Ramos (cell line): ENCODE data around the gene FRMD1.

ENCODE experiments used
- in situ Hi-C: fragments of 300-500 bp; cut with MboI; formaldehyde crosslinking; loops from one replicate; pipeline ENCODE4 v1.14.3; 2022; ENCODE audit warnings: low sequenced_read_pairs; ENCODE audit not compliant: unreplicated experiment

FRMD1 gene

DNA sequence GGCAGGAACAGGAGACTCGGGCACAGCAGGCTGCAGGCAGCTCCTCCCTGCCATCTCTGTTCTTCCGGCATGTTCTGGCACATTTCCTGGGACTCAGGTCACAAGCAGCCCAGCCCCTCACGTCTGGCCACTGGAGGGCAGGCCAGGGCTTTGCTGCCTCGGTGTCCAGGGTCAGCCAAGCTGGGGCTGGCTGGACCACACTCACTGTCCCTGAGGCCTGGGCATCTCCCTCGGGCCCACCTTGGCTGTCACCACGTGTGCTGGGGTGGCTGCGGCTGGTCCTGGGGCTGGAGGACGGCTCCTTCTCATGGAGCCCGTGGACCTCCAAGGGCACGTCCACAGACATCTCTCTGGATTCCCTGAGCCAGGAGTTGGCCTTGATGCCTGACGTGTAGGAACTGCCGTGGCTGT, 18.5 kb downstream of the FRMD1 start:
- in situ Hi-C loops: no loop called here

DNA sequence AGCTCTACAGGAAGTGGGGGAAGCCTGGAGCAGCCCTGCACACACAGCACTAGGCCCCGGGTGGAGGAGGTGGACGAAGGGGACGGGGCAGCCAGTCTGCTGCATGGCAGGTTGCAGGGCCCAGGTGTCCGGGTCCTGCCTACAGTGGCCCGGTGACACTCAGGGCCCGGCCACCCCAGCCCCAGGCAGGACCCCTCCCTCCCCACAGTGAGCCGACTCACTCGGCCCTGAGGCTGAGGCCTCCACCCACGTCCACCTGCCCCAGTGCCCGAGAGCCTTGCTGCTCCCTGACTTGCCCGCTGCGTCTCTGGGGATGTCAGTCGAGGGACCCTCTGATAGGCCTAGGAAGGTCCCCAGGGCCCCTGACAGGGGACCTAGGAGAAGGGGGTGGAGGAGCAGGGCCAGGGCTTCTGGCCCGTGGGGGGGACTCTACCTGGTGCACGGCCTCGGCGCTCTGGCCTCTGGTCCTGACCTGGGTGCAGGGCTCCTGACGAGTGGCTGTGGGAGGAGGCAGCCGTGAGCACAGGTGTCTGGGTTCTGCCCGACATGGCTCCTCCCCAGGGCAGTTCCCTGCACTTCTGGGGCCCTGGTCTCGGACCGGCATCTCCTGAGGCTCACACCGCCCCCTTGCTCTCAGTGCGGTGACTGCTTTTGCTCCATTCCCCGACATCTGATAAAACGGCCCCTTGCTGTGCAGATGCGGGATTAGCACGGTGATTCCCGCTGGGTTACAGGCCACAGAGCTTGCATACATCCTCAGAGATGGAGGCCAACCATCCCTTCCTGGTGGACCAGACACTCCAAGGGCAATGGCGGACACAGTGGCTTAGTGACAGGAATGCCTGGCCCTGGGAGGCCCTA, 20.1 kb downstream of the FRMD1 start:
- in situ Hi-C loops: no loop called here

DNA sequence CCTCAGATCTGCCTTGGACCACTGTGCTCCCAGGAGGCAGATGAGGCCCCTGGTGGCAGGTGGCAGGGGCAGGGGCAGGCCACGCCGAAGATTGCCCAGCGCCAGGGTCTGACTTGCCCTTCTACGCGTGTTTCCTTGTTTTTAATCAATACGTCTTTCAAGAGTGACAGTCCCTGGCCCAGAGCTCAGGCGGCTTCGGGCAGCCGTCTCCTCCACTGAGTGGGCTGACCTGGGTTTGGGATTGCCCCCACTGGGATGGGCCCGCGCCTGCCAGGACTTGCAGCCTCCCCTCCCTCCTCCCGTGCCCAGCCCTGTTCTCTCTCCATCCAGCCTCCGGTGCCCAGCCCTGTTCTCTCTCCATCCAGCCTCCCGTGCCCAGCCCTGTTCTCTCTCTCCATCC, 21.2 kb downstream of the FRMD1 start:
- in situ Hi-C loops: no loop called here

DNA sequence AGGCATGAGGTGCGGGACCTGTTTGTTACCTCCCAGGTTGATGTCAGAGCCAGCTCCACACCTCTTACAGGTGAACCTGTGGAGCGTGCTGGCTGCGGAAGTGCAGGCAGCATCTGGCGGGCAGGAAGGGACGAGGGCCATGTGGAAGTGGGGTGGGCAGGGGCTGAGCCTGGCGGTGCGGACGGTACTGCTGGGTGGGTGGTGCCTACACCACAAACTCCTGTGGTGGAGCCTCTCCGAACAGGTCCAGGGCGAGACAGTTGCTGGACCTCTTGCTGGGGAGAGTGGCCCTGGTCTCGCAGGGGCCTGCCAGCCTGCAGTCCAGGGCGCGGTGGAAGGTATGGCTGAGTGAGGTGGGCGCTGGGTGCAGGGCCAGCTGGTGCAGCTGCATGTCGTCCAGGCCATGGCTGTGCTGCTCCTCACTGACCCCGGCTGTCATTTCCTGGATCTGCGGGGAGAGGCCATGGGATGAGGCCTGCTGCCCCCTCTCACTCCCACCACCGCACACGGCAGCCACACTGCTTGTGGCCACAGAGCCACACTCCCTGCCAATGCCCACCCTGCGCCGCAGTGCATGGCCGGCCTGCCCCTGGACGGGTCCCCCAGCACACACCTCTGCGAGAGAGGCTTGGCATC, 22.0 kb downstream of the FRMD1 start:
- in situ Hi-C loops: no loop called here

DNA sequence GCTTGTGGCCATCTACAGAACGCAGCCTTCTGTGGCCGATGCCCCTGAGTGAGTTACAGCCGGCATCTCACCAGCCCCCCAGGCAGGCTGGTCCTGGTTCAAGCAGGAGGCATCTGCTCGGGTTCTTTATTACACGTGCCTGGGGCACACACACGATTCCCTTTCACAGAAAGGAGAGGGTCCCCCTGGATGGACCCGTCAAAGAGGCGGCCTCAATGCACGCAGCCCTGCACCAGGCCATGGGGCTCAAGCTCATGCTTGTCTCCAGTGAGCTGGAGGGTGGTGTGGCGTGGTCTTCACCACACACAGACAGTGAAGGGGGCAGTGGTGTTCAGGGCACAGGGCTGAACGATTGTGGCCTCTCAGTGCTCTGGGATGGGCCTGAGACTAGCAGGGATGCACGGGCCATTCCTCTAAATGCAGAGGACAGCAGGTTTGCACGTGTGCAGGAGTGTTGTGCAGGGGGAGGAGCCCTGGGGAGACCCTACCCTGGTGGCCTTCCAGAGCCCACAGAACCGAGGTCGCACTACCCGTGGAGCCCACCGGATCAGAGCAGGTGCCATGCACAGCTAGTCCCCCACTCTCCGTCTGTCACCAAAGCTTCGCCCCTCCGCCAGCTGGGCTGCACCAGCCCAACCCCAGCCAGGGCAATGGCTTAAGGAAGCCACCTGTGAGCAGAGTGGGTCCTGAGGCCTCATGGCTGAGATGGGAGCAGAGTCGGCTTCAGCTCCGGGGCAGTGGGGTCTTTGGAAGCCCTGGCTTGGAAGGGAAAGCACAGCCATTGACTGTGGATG, 23.1 kb downstream of the FRMD1 start:
- in situ Hi-C loops: no loop called here

DNA sequence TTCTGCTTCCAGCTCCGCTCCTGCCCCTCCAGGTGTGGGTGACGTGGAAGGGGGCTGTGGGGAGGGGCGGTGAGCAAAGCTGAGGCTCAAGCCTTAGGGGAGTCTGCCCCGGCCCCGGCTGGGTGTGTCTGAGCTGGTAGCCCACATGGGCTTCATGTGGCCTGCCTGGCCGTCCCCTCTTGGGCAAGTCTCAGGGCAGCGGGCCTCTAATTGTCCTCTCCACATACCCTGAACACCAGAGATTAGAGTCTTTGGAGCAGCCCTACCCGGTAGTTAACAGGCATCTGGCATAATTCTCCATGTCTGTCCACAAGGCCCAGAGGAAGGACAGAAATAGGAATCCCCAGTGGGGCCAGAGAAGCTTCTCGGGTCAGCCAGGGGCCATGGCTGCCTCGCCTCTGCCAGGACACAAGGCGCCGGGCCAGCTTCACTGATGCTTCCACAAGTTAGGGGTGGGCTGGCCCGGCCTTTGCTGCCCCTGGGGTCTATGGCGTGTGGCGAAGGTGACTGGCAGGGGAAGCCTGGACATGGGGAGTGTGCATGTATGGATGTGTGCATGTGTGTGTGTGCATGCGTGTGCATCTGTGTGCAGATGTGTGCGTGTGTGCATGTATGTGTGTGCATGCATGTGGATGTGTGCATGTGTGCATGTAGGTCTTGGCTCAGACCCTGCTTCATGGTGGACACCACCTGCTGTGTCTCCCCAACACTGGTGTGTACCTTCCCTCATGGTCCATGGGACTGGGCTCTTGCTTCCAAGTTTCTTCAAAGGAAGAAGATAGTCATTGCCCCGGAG, 24.0 kb downstream of the FRMD1 start:
- in situ Hi-C loops: no loop called here

DNA sequence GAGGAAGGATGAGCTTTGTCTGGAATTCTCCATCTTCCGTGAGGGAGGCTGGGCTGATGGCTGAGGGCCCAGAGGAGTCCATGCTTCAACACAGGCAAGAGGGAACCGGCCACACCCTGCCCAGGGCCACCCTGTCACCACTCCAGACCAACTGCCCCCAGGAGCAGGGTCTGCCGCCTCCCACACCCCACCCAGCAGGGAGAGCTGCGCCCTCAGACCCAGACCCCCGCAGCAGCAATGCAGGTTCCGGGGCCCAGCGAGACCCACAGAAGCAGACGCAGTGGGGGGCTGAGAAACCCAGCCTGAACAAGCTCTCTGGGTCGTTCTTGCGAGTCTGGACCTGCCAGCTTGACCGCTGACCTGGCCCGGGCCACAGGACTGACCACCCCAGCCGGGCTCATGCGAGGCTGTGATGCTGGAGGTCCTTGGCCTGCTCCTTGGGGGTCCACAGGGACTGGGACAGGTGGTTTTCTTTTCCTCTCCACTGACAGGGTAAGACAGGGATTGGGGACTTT, 25.0 kb downstream of the FRMD1 start:
- in situ Hi-C loops: no loop called here

DNA sequence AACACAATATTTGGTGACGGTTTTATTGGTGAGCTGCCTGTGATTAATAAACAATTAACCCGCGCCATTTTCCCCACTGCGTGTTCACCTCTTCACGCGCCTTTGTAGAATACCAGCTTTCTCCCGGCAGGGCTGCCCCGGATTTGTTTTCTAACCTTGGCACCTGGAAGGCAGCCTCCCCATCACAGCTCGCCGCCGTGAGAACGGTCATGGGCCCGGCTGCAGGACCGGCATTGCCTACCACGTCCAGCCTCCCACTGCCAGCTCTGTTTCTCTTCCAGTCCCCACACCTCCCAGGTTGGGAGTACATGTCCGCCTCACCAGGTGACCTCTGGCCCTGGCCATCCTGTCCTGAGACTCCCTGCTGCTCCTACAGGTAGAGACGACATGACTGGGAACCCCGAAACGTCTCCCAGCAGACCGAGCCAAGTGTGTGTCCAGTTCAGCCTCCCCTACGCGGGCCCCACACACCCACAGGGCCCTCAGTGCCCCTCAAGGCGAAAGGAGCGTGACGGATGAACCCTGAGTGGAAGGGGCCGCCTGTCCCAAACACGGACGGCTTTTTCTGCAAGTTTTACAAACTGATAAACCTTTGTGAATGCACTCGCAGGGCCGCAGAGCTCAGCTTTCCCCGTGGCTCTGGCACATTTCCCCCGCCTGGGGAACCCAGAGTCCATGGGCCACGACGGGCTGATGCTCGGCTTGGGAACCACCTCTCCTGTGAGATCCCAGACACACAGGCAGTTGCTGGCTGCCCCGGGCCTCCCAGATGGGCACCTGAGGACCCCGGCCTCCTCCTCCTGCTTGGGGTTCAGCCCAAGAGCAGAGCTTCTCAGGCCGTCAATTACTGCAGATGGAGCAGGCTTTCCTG, 25.7 kb downstream of the FRMD1 start:
- in situ Hi-C loops: no loop called here

DNA sequence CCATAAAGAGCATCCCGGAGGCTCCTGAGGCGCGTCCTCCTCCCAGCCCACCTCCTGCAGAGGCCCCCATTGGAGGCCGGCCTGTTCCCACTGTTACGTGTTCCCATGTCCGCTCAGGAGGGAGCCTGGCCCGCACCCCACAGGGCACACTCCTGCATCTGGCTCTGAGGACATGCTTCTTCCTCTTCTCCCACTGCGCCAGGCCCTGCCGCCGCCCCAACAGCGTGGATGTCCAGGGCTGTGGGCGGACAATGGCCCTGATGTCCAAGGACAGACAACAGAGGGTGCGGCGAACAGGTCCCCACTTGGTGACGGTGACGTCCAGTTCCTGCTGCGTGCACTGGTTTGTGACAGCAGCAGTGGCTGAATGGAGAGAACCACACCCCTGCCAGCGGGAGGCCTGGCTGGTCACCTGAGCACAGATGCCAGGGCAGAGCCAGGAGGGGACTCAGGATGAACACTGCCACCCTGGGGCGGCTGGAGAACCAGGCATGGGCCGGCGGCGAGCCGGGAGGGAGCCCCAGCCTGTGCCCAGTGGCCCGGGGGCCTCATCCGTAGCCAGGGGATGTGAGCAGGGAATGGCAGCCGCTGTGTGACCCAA, 26.6 kb downstream of the FRMD1 start:
- in situ Hi-C loops: no loop called here

DNA sequence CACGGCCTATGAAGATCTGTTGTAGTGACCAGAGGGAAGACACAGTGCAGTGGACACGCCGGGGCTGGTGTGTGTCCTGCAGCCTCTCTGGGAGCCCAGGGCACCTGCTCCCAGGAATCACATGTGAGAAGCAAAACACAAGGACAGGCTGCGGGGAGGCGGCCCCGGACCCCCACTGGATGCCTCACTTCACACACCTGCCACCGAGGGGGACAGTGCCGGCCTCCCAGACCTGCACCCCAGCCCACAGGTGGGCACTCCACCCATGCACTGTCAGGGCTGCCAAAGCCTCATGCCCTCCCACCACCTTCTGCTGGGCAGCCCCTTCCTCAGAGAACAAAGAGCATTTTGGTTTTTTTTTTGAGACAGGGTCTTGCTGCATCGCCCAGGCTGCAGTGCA, 27.4 kb downstream of the FRMD1 start:
- in situ Hi-C loops: no loop called here

DNA sequence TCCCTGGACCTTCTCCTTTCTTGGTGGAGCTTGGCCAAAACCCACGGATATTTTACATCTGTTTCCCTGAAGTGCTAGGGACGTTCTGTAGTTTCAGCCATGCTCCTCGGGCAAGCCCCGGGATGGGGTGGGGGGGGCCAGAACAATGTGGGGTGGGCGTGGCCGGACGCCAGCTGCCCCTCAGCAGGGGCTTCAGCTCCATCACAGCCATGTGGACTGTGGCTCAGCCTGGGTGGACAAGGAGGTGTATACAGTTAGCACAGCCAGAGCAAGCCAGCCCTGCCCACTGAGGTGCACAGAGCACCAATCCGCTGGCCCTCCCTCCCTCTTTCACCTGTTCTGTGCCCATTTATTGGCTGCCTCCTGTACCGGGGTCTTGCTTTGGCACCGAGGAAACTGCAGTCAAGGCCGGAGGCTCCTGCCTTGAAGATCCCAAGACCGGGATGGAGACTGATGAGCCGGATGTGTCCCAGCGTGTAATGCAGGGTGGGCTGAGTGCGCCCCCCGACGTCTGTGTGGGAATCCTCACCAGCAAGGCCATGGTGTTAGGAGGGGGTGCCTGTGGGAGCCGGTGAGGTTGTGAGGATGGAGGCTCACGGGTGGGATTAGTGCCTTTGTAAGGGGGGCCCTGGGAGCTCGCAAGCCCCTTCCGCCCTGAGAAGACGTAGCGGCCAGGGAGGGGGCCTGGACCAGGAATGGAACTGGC, 28.0 kb downstream of the FRMD1 start:
- in situ Hi-C loops: no loop called here

DNA sequence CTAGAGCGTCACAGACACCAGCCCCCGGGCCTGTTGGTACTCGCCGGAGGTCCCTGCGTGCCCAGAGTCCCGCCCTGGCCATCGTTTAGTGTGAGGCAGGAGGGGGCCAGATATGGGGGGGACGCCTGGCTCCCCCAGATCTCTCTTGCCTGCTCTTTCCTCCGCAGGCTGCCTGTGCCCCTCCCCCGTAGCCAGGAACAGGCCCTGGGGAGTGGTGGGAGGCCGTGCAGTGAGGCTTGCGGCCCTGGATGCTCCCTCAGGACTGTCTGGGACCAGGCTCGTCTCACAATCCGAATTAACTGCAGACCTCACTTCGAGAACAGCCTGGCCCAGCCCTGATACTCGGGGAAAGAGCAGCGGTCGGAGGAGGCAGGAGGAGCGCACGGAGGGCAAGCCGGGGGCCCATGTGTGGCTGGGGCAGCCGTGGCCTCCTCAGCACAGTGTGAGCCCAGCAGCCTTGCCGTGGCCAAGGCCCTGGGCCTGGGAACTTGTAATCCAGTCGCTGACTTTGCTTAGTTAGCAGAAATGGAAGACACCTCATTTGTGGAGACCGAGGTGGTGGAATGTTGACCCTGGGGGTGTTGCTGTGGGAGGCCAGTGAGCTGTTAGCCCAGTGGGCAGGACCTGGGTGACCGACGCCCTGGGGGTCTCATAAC, 28.7 kb downstream of the FRMD1 start:
- in situ Hi-C loops: no loop called here

DNA sequence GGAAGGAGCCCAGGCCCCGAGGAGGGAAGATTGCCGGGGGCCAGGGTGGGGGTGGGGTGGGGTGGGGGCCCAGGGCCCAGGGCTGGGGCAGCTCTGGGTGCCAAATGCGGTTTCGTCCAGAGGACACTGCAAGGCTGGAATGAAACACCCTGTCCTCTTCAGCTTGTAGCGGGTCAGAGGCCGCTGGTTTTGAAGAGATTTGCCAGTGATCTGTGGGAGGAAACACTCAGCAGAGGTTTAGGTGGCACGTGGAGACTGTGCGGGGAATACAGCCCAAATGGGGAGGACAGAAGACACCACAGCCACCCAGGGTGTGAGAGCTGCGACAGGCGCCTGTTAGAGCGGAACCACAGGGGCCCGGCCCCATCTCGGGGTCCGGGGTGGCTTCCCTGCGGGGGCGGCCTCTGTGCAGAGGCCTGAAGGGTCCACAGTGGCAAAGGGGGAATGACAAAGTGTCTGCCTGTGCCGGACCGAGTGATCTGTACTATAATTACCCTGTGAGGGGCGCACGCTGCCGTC, 29.2 kb downstream of the FRMD1 start:
- in situ Hi-C loops: no loop called here

DNA sequence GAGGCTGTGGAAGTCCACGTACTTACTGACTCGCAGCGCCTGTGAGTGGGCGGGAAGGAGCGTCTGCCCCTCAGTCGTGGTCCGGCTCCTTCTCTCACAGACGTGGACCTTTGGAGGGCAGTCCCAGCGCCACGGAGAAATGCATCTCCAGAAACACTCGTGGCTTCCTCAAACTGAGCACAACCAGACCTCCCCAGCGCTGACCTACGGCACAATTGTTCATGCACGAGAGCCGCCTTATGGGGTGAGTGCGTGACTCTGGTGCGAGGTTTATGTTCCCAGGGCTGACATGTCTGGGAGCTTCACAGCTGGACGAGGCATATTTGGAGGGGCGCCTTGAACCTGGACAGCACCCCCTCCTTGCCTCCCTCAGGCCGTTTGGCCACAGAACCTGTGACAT, 29.7 kb downstream of the FRMD1 start:
- in situ Hi-C loops: no loop called here

DNA sequence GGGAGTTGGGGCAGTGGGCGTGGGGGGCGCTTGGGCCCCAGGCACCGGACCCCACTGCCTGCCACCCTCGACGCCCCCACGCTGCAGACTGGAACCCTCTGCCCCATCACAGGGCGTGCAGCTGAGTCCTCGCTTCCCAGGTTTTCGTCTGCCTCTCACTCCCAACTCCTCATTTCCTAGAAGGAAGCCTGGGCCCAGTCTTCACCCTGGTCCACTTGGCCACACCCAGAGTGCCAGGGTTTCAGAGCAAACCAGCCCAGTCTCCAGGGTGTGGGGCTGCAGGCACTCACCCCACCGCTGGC, 30.3 kb downstream of the FRMD1 start:
- in situ Hi-C loops: no loop called here

DNA sequence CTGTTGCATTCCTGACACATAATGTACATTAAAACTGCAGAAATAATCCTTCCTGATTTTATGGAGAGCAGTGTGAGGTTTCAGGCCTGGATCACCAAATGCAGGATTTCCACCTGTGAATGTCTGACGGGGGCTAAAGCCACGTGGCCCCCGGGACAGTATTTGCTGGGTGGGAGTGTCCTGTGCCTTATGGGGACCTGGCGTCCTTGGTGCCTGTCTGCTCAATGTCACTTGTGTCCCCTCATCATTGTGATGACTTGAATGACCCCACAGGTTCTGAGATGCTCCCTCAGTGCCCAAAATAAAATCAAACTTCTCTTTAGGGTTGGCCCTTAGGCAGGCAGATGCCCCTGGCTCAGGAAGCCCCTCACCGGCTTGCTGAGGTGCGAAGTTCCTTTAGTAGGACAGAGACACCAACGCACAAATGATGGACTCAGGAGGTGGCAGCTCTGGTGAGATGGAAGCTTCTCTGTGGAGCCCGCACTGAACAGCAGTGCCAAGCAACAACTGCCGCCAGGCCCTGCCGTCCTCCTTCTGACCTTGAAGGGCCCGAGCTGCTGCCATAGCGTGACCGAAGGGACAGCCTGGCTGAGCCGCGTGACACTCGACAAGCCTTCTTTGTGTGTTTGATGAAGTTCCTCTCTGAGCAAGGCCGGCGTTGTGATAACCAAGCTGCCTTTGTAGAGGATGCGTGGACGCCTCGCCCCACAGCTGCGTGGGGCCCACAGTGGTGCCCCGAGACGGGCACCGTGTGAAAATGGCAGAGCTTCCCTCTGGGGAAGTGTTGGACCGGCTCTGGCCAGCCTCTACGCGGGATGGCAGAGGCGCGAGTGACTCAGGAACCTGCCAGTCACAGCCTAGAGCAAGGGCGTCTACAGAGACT, 30.9 kb downstream of the FRMD1 start:
- in situ Hi-C loops: no loop called here

DNA sequence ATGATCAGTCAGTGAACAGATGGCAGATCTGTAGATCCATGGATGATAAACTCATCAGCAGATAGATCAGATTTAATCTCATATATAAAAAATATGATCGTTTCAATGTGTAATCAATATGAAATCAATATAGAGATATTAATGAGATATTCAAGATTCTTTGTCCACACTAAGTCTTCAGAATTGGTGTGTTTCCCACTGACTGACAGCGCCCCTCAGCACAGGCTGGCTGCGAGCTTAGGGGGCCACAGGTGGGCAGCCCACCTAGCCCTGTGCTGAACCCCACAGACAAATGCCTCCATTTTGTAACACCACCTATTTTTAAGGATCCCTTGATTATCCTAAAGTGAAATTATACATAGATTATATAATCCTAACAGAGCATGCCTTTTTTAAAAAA, 32.3 kb downstream of the FRMD1 start:
- in situ Hi-C loops: no loop called here
